LNCAP (cell line): ENCODE measurements around the gene ERG.

Experiments used
- CTCF ChIP-seq: fragments of 450-650 bp; IDR thresholded peaks from 2 replicates; pipeline ENCODE4 v1.5.1; 2017; ENCODE audit warnings: mild to moderate bottlenecking

Gene ERG

DNA sequence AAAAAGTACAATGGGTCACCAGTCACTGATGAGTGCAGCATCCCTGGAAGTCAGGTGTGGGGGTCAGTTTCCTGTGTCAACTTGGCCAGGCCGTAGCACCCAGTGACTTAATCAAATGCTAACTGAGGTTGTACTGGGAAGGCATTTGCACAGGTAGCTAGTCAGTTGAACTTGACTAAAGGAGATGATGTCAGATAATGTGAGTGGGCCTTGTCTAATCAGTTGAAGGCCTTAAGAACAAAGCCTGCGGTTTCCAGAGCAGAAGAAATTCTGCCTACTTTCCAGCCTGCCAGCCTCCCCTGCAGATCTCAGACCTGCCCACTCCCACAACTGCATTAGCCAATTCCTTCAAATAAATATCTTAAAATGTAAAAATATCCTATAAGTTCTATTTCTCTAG, 57.1 kb downstream of the ERG start:
- TF ChIP-seq CTCF: no peak

DNA sequence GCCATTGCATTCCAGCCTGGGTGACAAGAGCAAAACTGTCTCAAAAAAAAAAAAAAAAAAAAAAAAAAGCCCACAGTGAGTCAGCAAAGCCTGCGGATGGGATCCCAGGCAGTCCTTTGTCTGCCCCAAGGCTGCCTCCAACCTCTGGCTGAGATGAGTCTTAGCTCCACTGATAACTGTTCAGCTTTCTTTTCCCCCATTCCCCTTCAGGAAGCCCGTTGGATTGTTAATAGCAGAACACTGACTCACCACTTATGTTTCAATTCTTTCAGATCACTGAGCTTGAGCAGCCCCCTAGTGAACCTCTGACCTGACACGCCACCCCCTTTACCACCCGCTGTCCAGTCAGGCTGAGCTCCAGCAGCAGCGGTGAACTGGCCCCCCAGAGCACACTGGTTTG, 57.5 kb downstream of the ERG start:
- TF ChIP-seq CTCF: no peak

DNA sequence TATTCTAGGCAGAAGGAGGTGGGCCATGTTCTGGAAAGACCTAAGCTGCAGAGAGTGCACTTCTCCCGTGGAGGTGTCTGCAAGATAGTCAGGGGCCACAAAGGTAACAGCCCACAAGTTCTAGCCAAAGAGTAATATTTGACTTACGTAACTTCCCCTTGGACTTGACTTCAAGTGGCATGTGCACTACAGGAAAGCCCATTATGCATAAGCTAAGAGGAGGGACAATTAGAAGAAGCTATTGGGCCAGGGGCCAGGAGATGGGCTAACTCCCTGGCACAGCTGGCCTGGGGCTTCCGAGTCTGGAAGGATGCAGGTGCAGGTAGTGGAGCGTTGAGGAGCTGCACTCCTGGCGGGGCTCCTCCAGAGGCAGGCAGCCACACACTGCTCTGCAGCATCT, 58.3 kb downstream of the ERG start:
- no peak for TF ChIP-seq CTCF

DNA sequence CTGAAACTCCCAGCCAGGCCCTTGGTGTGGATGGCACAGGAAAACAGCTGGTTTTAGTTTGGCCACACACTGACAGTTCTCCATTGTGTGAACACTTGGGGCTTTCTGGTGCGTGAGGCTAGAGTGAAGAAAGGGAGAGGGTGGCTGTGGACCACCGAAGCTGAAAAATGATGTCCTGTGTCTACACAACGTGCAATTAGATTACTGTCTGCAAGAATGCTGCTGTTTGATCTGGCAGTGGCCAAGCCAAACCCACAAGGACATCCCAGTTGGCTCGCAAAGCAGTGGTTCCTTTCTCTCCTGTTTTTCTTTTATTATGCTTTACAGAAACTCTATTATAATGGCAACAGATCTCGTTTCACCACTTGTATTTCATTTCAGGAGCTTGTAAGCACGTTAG, 58.9 kb downstream of the ERG start:
- TF ChIP-seq CTCF: no peak

DNA sequence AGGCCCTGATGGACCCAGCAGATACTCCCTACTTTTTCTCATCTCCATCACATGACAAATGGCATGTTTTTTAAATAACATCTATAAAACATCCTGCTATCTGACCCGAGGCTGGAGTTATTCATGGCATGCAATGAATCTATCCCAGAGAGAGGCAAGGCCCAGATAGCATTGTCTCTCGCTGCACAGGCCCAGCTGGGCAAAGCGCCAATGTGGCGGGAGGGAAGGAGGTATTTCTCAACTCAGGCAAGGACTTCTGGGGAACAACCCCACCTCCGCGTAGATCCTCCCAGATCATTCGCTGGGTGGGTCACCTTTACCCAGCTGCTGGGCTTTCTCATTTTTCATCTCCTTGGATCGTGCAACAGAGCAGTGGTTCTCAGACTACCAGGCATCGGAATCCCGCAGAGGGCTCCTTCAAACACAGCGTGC, 59.8 kb downstream of the ERG start:
- TF ChIP-seq CTCF: no peak

- no peak for TF ChIP-seq CTCF
Measured at GRCh38 chr21:38436341-38436740, 61.9 kb downstream of the ERG start.

- TF ChIP-seq CTCF: no peak
Measured at GRCh38 chr21:38434913-38435533, 63.3 kb downstream of the ERG start.

- no peak for TF ChIP-seq CTCF
Measured at GRCh38 chr21:38433471-38433870, 64.8 kb downstream of the ERG start.
